Left ventricle myocardium inferior (tissue), 1 donor: ENCODE data around the gene NOC4L. TPM values are rescaled to one million over a fixed set of nuclear protein-coding genes. Genes with fewer than 3 reads are reported as not detected.

Experiments
- DNase-seq: peaks from one replicate; pipeline ENCODE4 v3.0.0-alpha.2; 2020
- H3K27ac ChIP-seq: fragments of 200-600 bp; replicated peaks from 2 replicates; pipeline ENCODE4 v1.8.0; 2021
- H3K27me3 ChIP-seq: fragments of 200-600 bp; 2 replicates; pipeline ENCODE4 v1.8.0; 2021; ENCODE audit warnings: low read depth
- H3K36me3 ChIP-seq: fragments of 200-600 bp; 2 replicates; pipeline ENCODE4 v1.8.0; 2021
- H3K4me1 ChIP-seq: fragments of 200-600 bp; 2 replicates; pipeline ENCODE4 v1.8.0; 2021
- H3K4me3 ChIP-seq: fragments of 200-600 bp; 2 replicates; pipeline ENCODE4 v1.8.0; 2021; ENCODE audit warnings: mild to moderate bottlenecking, moderate library complexity
- H3K9me3 ChIP-seq: fragments of 200-600 bp; replicated peaks from 2 replicates; pipeline ENCODE4 v1.8.0; 2021
- intact Hi-C: fragments of 100-400 bp; cut with micrococcal nuclease; formaldehyde crosslinking; loops from one replicate; pipeline ENCODE4 v1.11.0; 2022
- total RNA-seq: library from RNA; stranded (reverse); fragmentation: NEBNext Ultra II Directional; extraction: Animal tissue kit (Norgen Biotek cat#: 25700); gene quantifications from one replicate; pipeline ENCODE4 v1.2.1, GENCODE V29; 2021
- TF ChIP-seq, protein P1 (sequence below): fragments of 200-600 bp; IDR thresholded peaks from 2 replicates; pipeline ENCODE4 v1.8.0; 2021; ENCODE audit warnings: antibody characterized with exemption, mild to moderate bottlenecking, borderline replicate concordance
- donor health status: DM: no; HTN: yes; CAD: no; lungs with severe emphysema.

Gene NOC4L
- total RNA-seq, 1 donor from 2014 or later: 10.3 TPM

DNA sequence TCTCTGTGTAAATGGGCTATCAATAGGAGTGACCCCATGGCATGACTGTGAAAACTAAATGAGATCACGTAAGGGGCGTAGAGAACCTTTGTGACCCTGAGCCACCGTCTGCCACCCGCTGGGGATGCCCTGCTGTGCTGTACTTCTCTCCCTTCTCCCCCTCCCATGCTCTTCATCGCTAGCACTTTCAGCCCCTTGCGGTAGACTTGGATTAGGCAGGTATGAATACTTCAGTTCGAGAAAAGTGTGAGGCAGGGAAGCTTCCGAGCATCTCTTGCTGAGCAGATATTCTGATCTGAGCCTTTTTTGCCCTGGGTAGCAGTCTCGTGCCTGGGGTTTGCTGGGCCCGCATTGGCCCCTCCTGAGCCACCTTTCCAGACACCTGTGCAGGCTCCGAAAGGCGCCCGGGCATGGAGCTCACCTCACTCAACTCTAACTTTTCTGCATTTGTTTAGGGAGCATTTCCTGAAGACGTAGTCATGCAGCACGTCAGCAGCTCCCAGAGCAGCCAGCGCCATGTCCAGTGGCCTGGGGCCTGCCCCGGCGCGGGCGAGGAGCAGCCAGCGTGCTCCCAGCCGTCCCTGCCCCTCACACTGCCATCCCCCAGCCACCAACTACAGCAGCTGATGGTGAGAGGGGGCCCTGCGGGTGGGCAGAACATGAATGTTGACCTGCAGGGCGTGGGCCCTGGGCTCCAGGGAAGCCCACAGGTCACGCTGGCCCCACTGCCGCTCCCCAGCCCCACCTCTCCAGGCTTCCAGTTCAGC, 40.5 kb upstream of the NOC4L start:
- no peak overlapping the region for H3K27ac ChIP-seq
- intact Hi-C loops: no loop called here
- H3K4me1 ChIP-seq: no peaks in the 10 kb centered on the region
- H3K27me3 ChIP-seq: no peaks in the 10 kb centered on the region
- H3K4me3 ChIP-seq: no peak overlapping the region
- no peak for DNase-seq
- TF ChIP-seq, protein P1, sequence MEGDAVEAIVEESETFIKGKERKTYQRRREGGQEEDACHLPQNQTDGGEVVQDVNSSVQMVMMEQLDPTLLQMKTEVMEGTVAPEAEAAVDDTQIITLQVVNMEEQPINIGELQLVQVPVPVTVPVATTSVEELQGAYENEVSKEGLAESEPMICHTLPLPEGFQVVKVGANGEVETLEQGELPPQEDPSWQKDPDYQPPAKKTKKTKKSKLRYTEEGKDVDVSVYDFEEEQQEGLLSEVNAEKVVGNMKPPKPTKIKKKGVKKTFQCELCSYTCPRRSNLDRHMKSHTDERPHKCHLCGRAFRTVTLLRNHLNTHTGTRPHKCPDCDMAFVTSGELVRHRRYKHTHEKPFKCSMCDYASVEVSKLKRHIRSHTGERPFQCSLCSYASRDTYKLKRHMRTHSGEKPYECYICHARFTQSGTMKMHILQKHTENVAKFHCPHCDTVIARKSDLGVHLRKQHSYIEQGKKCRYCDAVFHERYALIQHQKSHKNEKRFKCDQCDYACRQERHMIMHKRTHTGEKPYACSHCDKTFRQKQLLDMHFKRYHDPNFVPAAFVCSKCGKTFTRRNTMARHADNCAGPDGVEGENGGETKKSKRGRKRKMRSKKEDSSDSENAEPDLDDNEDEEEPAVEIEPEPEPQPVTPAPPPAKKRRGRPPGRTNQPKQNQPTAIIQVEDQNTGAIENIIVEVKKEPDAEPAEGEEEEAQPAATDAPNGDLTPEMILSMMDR: no peak
- peaks cover 41% of the 10 kb centered on the region for H3K36me3 ChIP-seq
- H3K9me3 ChIP-seq: no peaks in the 10 kb centered on the region

DNA sequence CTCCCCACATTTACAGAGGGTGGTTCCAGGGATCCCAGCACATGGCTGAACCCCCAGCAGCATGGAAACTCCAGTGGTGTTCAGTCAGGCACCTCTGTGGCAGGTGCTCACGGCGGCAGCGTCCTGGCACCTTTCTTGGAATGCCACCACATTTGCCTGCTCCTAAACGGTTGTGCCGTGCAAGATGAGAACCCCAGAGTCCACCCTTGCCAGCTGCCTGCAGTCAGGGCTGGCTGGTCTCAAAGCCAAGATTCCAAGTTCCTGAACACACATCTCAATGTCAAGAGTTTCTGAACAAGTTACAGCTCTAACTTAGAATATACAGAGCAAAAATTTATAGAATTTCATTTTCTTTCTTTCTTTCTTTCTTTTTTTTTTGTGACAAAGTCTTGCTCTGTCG, 38.8 kb upstream of the NOC4L start:
- no peak overlapping the region for H3K27ac ChIP-seq
- H3K36me3 ChIP-seq: peaks cover 47% of the 10 kb centered on the region
- no peak overlapping the region for H3K4me3 ChIP-seq
- DNase-seq: no peak
- no peaks in the 10 kb centered on the region for H3K4me1 ChIP-seq
- H3K27me3 ChIP-seq: no peaks in the 10 kb centered on the region
- no peaks in the 10 kb centered on the region for H3K9me3 ChIP-seq
- TF ChIP-seq, protein P1: no peak
- intact Hi-C loops: no loop called here

DNA sequence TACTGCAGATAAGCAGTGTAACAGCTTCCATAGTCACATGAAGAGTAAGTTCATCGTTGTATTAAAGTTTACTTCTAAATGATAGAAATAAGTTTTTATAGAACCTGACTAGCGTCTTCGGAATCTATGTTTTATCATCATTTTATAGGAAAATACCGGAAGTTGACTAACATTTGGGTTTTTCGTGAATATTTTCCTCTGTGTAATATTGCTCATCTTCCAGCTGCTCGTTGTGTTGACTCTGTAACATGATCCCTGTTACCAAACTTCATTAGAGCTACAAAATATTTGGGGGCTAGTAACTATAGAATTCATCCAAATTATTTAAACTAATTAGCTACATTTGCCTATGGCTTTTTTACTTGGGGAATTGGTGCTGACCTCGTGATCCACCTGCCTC, 37.3 kb upstream of the NOC4L start:
- Histone ChIP-seq H3K27me3 (no peaks in the 10 kb centered on the region), H3K4me3 (no peak overlapping the region), H3K27ac (no peak overlapping the region), H3K36me3 (peaks cover 57% of the 10 kb centered on the region), H3K9me3 (no peaks in the 10 kb centered on the region), H3K4me1 (no peaks in the 10 kb centered on the region)
- TF ChIP-seq, protein P1: no peak
- intact Hi-C loops: no loop called here
- no peak for DNase-seq

DNA sequence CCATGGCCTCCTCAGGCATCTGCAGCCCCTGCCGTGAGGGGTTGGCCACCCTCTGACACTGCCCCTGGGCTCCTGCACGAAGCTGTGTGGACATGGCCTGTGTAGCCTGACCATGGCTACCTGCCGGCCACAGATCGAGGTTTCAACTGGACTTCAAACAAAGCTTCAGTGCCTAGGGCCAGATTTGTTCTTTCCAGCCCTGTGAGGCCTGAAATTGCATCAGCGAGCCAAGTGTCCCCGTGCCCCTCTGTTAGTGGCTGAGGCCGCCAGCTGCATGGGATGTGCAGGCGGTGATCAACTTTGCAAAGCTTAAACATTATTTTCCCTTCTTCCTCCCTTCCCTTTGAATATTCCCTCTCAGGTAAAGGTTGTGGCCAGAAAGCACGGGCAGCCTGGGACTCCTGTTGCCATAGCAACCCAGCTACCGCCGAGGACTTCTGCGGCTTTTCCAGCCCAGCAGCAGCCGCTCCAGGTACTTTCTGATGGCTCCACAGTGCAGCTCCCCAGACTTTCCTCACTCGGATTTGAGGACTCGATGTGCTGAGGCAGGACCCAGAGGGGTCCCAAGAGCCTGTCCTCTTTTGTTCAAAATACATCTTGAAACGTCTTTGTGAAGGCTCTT, 35.9 kb upstream of the NOC4L start:
- H3K27ac ChIP-seq: no peak overlapping the region
- DNase-seq: no peak
- intact Hi-C loops: no loop called here
- no peaks in the 10 kb centered on the region for H3K4me1 ChIP-seq
- no peaks in the 10 kb centered on the region for H3K27me3 ChIP-seq
- peaks cover 66% of the 10 kb centered on the region for H3K36me3 ChIP-seq
- no peaks in the 10 kb centered on the region for H3K9me3 ChIP-seq
- TF ChIP-seq, protein P1: no peak
- H3K4me3 ChIP-seq: no peak overlapping the region

DNA sequence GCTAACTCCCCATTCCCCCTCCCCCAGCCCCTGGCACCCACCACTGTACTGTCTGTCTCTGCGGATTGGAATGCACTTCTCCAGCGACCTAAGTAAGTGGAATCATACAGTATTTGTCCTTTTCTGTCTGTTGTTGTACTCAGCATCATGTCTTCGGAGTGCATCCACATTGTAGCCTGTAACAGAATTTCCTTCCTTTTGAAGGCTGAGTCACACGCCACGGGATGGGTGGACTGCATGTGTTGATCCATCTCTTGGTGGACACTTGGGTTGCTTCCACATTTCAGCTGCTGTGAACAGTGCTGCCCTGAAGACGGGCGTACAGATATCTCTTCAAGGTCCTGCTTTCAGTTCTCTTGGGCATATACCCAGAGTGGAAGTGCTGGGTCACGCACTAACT, 34.5 kb upstream of the NOC4L start:
- Histone ChIP-seq H3K9me3 (no peaks in the 10 kb centered on the region), H3K4me3 (no peak overlapping the region), H3K36me3 (peaks cover 81% of the 10 kb centered on the region), H3K27ac (no peak overlapping the region), H3K27me3 (no peaks in the 10 kb centered on the region), H3K4me1 (no peaks in the 10 kb centered on the region)
- no peak for DNase-seq
- TF ChIP-seq, protein P1: no peak
- intact Hi-C loops: no loop called here
